GM19397 (cell line): ENCODE data around the gene ATP5F1D.
"Not testable (repeated sequence)": the region's sequence is repeated elsewhere in the genome, so short reads cannot be mapped to it uniquely, and the experiment has no call there.

Experiments
- ATAC-seq: cut with Tn5 transposase; IDR thresholded peaks from one replicate; pipeline ENCODE4 v1.9.1; 2021; ENCODE audit warnings: mild to moderate bottlenecking, moderate library complexity; ENCODE audit not compliant: unreplicated experiment

Gene ATP5F1D

DNA sequence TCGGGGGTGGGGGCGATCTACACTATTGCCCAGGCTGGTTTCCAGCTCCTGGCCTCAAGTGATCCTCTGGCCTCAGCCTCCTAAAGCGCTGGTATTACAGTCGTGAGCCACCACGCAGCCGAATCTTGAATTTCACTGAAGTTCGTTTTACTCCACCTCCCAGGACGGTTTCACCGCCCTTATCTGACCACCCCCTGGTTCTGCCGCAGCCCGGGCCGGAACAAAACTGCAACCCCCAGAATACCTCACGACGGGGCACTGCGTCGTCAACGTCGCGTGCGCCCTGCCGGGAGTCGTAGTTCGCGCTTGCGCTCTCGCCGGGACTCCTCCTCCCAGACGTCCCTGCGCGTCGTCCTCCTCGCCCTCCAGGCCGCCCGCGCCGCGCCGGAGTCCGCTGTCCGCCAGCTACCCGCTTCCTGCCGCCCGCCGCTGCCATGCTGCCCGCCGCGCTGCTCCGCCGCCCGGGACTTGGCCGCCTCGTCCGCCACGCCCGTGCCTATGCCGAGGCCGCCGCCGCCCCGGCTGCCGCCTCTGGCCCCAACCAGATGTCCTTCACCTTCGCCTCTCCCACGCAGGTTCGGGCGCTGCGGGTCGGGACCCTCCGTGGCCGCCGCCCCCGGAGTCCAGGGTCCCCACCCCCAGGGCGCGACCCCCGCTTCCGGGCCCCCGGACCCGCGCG is at the start of gene ATP5F1D:
ATP5F1D (plus strand) TSS at position 335 of the 679 bp plus-strand sequence; CDS start at position 435, 100 bp downstream.
- peak; percentile 66 for ATAC-seq

GRCh38 chr19:1199531-1199930 is 42.0 kb upstream of the ATP5F1D start:
- no peak for ATAC-seq

DNA sequence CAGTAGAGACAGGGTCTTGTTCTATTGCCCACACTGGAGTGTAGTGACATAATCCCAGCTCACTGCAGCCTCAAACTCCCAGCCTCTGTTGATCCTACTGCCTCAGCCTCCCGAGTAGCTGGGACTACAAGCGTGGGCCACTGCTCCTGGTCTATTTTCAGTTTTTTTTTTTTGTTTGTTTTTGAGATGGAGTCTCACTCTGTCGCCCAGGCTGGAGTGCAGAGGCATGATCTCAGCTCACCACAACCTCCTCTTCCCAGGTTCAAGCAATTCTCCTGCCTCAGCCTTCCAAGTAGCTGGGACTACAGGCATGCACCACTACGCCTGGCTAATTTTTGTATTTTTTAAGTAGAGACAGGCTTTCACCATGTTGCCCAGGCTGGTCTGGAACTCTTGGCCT is 40.9 kb upstream of the ATP5F1D start:
- ATAC-seq = not testable (repeated sequence)

- peak; percentile 89 for ATAC-seq
Measured at GRCh38 chr19:1205114-1206099, 36.1 kb upstream of the ATP5F1D start, which contains the start of gene STK11. Gene STK11 (plus strand): TSS chr19:1205778. CDS start chr19:1206914, 1,136 bp downstream.

DNA sequence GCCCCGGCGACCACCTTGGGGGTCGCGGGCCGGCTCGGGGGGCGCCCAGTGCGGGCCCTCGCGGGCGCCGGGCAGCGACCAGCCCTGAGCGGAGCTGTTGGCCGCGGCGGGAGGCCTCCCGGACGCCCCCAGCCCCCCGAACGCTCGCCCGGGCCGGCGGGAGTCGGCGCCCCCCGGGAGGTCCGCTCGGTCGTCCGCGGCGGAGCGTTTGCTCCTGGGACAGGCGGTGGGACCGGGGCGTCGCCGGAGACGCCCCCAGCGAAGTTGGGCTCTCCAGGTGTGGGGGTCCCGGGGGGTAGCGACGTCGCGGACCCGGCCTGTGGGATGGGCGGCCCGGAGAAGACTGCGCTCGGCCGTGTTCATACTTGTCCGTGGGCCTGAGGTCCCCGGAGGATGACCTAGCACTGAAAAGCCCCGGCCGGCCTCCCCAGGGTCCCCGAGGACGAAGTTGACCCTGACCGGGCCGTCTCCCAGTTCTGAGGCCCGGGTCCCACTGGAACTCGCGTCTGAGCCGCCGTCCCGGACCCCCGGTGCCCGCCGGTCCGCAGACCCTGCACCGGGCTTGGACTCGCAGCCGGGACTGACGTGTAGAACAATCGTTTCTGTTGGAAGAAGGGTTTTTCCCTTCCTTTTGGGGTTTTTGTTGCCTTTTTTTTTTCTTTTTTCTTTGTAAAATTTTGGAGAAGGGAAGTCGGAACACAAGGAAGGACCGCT is 35.2 kb upstream of the ATP5F1D start:
- ATAC-seq = no peak

- ATAC-seq = no peak
Measured at GRCh38 chr19:1206864-1207450, 34.6 kb upstream of the ATP5F1D start.

DNA sequence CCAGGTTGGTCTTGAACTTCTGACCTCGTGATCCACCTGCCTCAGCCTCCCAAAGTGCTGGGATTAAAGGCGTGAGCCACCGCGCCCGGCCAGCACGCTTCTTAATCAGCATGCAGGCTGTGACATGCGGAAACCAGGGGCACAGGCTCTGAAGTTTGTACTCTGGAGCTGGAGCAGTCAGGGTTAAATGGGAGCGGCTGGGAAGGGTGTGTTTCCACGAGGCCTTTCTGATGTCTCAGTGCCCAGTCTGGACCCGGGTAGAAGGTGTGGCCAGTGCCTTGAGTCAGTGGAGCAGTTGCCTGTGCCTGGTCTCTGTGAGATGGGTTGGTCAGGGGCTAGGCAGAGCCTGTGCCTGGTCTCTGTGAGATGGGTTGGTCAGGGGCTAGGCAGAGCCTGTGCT is 32.7 kb upstream of the ATP5F1D start:
- ATAC-seq = not testable (repeated sequence)

DNA sequence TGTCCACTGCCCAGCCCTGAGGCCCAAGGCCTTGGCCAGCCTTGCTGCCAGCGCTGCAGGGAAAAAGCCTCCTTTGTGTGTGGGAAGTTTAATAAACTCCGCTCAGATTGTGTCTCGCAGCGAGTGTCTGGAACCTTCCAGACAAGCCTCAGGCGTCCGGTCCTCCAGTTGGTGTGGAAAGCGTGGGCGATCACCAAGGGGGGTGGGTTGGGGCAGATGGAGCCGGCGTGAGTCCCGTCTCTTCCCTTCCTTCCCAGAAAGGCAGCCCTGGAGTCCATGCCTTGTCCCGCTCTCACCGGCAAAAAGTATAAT is 31.4 kb upstream of the ATP5F1D start:
- no peak for ATAC-seq

GRCh38 chr19:1211494-1212234 is 29.9 kb upstream of the ATP5F1D start:
- no peak for ATAC-seq

DNA sequence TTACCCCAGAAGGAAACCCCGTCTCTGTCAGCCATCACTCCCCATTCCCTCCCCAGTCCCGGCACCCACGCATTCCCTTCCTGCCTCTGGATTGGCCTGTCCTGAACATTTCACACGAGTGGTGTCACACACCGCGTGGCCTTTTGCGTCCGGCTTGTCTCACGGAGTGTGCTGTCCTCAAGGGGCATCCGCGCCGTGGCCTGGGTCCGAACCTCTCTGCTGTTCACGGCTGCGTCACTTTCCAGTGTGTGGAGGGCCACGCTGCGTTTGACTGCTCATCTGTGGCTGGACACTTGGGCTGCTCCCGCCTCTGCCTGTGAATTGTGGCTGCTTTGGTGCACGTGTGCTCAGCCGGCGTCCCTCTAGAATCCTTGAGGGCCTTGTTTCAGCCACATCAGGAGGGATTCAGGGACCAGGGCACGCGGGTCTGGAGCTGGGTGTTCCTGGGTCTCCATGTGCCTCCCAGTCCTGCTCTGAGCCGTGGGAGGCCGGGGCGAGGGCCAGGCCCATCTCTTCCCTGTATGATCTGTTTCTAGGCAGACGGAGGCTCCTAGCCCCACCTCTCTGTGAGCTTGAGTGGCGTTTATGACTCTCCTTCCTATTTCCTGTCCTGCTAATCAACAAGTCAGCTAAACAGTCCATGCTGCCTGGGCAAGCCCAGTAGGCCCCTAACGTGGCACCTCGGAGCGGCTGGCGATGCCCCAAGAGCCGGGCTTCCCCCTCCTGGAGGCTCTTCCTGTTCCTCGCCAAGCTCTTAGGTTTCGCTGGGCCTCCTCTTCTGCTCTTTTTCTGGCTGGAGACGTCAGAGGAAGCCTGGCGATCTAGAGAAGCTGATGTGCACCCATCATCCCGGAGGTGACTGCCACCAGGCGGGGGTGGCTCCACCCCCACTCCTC is 27.9 kb upstream of the ATP5F1D start:
- ATAC-seq = no peak

GRCh38 chr19:1214299-1214861 is 27.2 kb upstream of the ATP5F1D start:
- ATAC-seq = no peak

DNA sequence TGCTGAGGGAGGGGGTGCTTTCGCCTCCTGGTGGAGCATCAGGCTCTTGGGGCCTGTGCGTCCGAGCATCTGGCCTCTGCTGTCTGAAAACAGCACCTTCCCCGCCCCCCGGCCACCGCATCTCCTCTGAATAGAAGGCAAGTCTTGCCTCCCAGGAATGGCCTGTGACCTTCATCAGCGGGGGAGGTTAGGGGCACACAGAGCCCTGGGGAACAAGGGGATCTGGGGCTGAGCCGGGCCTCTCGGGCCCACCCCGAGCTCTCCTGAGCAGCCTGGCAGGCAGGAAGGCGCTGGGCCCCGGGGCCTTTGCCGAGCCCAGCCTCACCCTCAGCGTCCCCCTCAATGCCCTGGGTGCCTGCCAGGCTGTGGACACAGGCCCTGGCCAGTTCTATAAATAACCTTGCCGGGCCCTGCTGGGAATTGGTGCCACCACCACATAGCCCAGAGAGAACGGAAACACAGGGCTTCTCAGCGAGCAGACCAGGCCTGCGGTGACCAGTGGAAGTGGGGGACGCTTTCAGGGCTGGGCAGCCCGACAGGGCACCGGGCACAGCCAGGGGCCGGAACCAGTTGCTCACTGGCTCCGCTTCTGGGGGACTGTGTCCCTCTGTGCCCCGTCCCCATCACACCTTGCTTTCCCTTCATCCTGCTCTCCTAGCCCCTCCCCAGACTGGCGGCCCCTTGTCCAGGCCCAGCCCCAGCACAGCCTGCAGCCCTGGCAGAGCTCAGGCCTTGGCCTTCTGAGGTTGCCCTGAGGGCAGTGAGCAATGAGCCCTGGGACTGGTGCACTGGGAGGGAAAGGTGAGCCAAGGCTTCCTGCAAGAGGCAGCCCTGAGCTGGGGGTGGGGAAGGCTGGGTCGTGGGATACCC is 26.5 kb upstream of the ATP5F1D start:
- no peak for ATAC-seq

- ATAC-seq = no peak
Measured at GRCh38 chr19:1216756-1217155, 24.8 kb upstream of the ATP5F1D start.

GRCh38 chr19:1217366-1217765 is 24.2 kb upstream of the ATP5F1D start:
- no peak for ATAC-seq

GRCh38 chr19:1218751-1219567 is 22.6 kb upstream of the ATP5F1D start:
- no peak for ATAC-seq

GRCh38 chr19:1219786-1220476 is 21.6 kb upstream of the ATP5F1D start:
- ATAC-seq = no peak
